HG02610 (cell line): ENCODE results near the gene EIF1AD.
"Not testable (repeated sequence)": the region's sequence is repeated elsewhere in the genome, so short reads cannot be mapped to it uniquely, and the experiment has no call there.

ENCODE experiments used
- ATAC-seq: cut with Tn5 transposase; IDR thresholded peaks from one replicate; pipeline ENCODE4 v1.9.1; 2021; ENCODE audit warnings: mild to moderate bottlenecking, moderate library complexity; ENCODE audit not compliant: unreplicated experiment

Gene EIF1AD

GRCh38 chr11:65973439-65974110 is 28.4 kb downstream of the EIF1AD start:
- ATAC-seq: no peak

GRCh38 chr11:65972116-65972515 is 29.8 kb downstream of the EIF1AD start:
- ATAC-seq: no peak

DNA sequence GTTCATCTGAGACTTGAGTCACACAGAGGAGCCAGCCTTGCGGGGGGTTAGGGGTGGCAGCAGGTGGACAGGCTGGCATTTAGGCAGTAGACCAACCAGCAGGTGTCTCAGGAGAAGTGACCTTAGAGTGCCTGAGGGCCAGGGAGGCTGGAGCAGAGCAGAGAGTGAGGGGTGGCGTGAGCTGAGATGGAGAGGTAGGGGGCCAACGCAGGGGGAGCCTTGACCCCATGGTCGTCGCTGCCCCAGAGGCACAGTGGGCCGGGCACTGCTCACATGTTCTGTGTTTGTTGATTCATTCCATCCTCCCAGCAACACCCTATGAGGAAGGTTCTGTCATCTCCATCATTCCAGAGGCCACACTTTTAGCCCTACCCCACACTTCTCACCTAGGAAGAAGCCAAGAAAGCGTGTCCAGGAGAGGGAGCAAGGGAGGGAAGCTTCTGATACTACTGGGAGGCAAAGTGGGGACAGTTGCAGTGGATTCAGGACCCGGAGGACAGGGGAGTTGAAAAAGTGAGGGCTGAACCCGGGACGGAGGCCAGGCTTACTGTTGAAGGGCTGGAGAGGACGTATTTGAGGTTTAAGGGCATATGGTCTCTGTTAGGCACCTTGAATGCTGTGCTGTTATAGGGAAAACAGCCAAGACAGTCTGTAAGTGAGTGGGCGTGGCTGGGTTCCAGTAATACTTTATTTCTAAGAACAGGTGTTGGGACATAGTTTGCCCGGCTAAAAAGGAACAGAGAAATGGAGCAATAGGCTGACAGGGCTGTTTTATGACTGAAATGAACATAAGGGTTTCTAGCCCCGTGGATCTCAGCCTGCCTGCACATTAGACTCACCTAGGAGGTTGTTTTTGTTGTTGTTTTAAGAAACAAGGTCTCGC is 33.1 kb downstream of the EIF1AD start:
- no peak for ATAC-seq

DNA sequence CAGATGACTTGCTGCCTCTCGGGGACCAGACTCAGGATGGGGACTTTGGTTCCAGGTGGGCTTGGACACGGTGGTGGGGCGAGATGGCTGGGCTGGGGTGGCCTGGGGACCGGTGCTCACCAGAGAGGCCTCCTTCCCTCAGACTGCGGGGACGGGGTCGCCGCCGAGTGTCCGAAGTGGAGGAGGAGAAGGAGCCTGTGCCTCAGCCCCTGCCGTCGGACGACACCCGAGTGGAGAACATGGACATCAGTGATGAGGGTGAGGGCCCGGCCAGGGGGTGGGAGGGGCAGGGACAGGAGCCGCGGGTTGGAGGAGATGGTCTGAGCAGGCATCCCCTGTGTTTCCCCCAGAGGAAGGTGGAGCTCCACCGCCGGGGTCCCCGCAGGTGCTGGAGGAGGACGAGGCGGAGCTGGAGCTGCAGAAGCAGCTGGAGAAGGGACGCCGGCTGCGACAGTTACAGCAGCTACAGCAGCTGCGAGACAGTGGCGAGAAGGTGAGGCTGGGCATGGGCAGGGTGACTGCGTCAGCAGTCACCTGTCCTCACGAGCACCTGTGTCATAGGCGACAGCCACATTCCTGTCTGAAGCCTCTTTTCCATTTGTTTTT is 34.5 kb downstream of the EIF1AD start:
- ATAC-seq: no peak

DNA sequence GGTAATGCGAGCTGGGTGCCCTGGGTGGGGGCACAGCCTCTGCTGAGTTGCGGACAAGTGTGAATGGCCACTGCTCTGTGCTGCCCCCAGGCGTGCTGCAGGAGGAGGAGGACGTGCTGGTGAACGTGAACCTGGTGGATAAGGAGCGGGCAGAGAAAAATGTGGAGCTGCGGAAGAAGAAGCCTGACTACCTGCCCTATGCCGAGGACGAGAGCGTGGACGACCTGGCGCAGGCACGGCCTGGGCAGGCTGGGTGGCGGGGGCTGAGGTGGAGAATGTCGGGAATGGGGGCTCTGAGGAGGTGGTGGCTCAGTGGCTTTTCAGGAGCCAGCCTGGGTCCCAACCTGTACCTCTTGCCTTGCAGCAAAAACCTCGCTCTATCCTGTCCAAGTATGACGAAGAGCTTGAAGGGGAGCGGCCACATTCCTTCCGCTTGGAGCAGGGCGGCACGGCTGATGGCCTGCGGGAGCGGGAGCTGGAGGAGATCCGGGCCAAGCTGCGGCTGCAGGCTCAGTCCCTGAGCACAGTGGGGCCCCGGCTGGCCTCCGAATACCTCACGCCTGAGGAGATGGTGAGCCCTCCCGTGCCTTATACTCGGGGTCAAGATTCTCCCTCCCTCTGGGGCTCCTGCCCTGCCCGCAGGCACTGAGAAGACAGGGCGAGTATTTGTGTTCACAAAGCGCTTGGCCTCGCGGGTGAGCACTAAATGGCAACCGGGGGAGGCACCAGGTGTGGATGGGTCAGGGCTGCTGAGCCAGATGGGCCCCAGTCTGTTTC is 35.8 kb downstream of the EIF1AD start:
- ATAC-seq: no peak

GRCh38 chr11:65964906-65965305 is 37.1 kb downstream of the EIF1AD start:
- no peak for ATAC-seq

GRCh38 chr11:65962141-65962564 is 39.8 kb downstream of the EIF1AD start:
- no peak for ATAC-seq

DNA sequence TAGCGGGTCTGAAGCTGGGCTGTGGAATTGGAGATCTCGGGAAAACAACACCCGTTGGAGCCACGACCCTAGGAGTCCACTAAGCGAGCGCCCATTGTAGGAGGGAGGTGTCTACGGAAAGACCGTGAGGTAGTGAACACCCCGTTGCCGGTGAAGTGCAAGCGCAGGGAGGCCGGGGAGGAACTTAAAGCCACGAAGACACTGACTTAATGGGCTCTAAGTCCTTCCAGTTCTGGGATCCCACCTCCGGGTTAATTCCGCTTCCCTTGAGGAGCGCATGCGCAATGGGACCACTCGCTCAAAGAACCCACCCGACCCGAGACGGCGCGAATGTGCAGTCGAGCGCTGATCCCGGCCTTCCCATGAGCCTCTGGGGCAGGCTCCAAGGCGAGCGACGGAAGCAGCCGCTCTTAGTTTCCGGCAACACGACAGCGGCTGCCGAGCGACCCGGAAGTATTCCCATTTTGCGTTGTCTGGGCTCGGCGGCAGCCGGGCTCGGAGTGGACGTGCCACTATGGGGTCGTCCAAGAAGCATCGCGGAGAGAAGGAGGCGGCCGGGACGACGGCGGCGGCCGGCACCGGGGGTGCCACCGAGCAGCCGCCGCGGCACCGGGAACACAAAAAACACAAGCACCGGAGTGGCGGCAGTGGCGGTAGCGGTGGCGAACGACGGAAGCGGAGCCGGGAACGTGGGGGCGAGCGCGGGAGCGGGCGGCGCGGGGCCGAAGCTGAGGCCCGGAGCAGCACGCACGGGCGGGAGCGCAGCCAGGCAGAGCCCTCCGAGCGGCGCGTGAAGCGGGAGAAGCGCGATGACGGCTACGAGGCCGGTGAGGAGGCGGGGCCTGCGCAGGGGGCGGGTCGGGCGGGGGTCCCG is 40.5 kb downstream of the EIF1AD start, which contains the start of gene SART1:
Gene SART1 (plus strand): TSS at position 468 of the 874 bp plus-strand sequence. CDS start 47 bp downstream, at position 515.
- ATAC-seq: peak; percentile 82

DNA sequence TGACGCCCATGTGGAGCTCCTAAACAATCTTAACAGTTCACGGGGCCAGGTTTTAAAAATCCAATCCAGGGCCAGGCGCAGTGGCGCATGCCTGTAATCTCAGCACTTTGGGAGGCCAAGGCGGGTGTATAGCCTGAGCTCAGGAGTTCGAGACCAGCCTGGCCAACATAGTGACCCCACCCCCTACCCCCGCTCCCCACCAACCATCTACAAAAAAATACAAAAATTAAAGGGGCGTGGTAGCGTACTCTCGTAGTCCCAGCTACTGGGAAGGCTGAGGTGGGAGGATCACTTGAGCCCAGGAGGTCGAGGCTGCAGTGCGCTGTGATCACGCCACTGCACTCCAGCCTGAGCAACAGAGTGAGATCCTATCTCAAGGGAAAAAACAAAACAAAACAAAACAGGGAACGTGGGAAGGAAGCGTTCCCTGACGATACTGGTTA is 41.1 kb downstream of the EIF1AD start:
- no peak for ATAC-seq

GRCh38 chr11:65958774-65959420 is 43.1 kb downstream of the EIF1AD start:
- no peak for ATAC-seq

DNA sequence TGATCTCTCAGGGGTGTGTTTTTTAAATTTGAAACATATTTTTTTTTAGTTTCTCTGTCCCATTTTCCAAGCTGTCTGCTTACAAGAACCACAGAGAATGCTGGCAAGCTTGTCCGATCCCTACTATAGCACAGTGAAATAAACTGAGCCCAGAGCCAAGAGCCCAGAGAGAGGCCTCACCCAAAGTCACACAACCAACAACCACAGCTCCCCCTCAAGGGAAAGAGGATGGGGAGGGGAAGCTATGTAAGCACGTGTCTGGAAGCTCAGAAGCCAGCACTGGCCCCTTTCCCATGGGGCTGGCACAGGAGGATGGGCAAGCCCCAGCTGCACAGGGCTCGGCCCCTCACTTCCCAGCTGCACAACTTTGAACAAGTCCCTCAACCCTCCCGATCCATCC is 43.7 kb downstream of the EIF1AD start:
- no peak for ATAC-seq

DNA sequence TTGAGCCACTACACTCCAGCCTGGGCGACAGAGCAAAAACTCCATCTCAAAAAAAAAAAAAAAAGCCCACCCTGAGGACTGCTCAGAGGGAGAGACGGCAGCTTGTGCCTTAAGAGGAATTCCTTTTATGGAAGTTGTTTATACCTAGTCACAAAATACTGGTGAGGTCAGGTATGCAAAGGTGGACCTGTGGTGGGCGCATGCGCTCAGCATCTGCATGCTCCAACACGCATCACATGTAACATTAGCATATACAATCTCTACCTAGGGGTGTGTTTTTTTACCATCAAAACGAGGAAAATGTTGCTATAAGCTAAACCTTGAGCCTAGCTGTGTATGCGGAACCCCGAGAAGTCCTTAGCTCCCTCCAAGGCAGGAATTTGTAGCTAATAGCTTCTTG is 47.2 kb downstream of the EIF1AD start:
- no peak for ATAC-seq

DNA sequence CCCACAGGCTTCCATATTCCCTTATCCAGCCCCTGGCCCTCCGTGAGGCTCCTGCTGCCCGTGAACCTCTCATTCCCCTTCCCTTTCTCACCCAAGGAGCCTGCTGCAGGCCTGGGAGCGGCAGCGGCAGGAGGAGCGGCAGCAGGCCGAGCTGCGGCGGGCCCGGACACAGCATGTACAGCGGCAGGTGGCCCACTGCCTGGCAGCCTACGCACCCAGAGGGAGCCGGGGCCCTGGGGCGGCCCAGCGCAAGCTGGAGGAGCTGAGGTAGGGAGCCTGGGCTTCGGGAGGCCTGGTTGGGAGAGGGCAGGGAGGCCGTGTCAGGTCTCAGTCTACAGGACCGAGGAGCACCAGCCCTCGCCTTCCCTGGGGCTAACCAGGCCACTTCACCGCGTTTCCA is 48.5 kb downstream of the EIF1AD start:
- ATAC-seq: no peak

- no peak for ATAC-seq
These were observed 49.9 kb downstream of the EIF1AD start for GRCh38 chr11:65952052-65952521.

GRCh38 chr11:65951641-65952040 is 50.3 kb downstream of the EIF1AD start:
- ATAC-seq: not testable (repeated sequence)

GRCh38 chr11:65950711-65951110 is 51.2 kb downstream of the EIF1AD start:
- ATAC-seq: not testable (repeated sequence)

DNA sequence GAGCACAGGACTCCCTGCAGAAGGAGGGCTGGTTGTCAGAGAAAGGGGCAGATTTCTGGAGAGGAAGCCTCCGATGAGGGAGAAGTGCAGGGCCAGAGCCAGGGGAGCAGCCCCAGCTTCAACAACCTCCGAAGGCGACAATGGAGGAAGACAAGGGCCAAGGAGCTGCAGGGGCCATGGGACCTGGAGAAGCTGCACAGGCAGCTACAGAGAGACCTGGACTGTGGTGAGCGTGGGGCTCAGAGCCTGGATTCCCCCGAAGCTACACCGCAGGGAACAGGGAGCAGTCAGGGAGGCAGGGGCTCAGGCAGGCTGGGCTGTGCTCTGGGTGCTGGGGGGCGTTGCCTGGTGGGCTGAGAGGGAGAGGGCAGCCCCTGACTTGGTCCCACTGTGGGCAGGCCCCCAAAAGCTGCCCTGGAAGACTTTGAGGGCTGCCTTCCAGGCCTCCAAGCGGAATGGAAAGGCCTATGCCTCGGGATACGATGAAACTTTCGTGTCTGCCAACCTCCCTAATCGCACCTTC is 54.3 kb downstream of the EIF1AD start:
- no peak for ATAC-seq

GRCh38 chr11:65947133-65947532 is 54.8 kb downstream of the EIF1AD start:
- ATAC-seq: no peak

GRCh38 chr11:65946655-65947054 is 55.3 kb downstream of the EIF1AD start:
- no peak for ATAC-seq
